ENCODE results near the gene FBXW10B. TPM values are rescaled to one million over a fixed set of nuclear protein-coding genes. Genes with fewer than 3 reads are reported as not detected.
"Not testable (repeated sequence)": the region's sequence is repeated elsewhere in the genome, so short reads cannot be mapped to it uniquely, and the experiment has no call there.

The FBXW10B gene
- total RNA-seq, 1 donor from 2014 or later = 0.44 TPM

- not testable (repeated sequence) for H3K4me3 Mint-ChIP-seq (ENCODE audit: unreplicated experiment); DNase-seq (ENCODE audit: low spot score); H3K9me3 Mint-ChIP-seq (ENCODE audit: unreplicated experiment); H3K36me3 Mint-ChIP-seq (ENCODE audit: low read depth, unreplicated experiment); H3K4me1 Mint-ChIP-seq (ENCODE audit: unreplicated experiment); H3K27ac Mint-ChIP-seq (ENCODE audit: unreplicated experiment); H3K27me3 Mint-ChIP-seq (ENCODE audit: unreplicated experiment)
Observed at GRCh38 chr17:15591986-15592385, 27.5 kb downstream of the FBXW10B start.

DNA sequence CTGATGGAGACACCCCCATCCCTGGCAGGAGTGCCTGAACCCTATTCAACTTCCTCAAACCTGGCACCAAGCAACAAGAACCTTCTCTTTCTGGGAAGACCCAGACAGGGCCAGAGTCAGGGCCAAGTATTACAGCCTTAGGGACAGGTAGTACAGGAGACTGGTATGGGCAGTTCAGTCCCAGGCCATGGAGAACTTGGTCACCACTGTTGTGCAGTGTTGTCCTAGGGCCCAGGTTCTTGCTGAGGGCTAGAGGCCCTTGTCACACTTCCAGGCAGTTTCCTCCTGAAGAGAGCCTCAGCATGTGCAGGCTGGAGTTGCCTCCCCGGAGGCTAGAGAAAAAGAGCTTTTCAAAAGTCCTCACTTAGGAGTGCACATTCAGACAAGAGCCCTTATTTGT, 28.7 kb downstream of the FBXW10B start:
- H3K27ac Mint-ChIP-seq (ENCODE audit: unreplicated experiment); DNase-seq (ENCODE audit: low spot score); H3K9me3 Mint-ChIP-seq (ENCODE audit: unreplicated experiment); H3K4me3 Mint-ChIP-seq (ENCODE audit: unreplicated experiment); H3K36me3 Mint-ChIP-seq (ENCODE audit: low read depth, unreplicated experiment); H3K27me3 Mint-ChIP-seq (ENCODE audit: unreplicated experiment): not testable (repeated sequence)
- peaks cover 17% of the 10 kb centered on the region for H3K4me1 Mint-ChIP-seq (ENCODE audit: unreplicated experiment)

GRCh38 chr17:15589544-15590536, 29.7 kb downstream of the FBXW10B start:
- not testable (repeated sequence) for H3K27me3 Mint-ChIP-seq (ENCODE audit: unreplicated experiment); H3K9me3 Mint-ChIP-seq (ENCODE audit: unreplicated experiment); DNase-seq (ENCODE audit: low spot score); H3K4me3 Mint-ChIP-seq (ENCODE audit: unreplicated experiment); H3K36me3 Mint-ChIP-seq (ENCODE audit: low read depth, unreplicated experiment); H3K27ac Mint-ChIP-seq (ENCODE audit: unreplicated experiment)
- peaks cover 17% of the 10 kb centered on the region for H3K4me1 Mint-ChIP-seq (ENCODE audit: unreplicated experiment)

- H3K27ac Mint-ChIP-seq (ENCODE audit: unreplicated experiment); H3K9me3 Mint-ChIP-seq (ENCODE audit: unreplicated experiment); H3K36me3 Mint-ChIP-seq (ENCODE audit: low read depth, unreplicated experiment); DNase-seq (ENCODE audit: low spot score); H3K27me3 Mint-ChIP-seq (ENCODE audit: unreplicated experiment); H3K4me3 Mint-ChIP-seq (ENCODE audit: unreplicated experiment): not testable (repeated sequence)
- H3K4me1 Mint-ChIP-seq (ENCODE audit: unreplicated experiment) = peaks cover 17% of the 10 kb centered on the region
Observed at GRCh38 chr17:15588017-15588416, 31.5 kb downstream of the FBXW10B start.

GRCh38 chr17:15583313-15583712, 36.2 kb downstream of the FBXW10B start:
- not testable (repeated sequence) for H3K36me3 Mint-ChIP-seq (ENCODE audit: low read depth, unreplicated experiment); H3K9me3 Mint-ChIP-seq (ENCODE audit: unreplicated experiment); H3K4me3 Mint-ChIP-seq (ENCODE audit: unreplicated experiment); H3K27ac Mint-ChIP-seq (ENCODE audit: unreplicated experiment); H3K27me3 Mint-ChIP-seq (ENCODE audit: unreplicated experiment); DNase-seq (ENCODE audit: low spot score)
- H3K4me1 Mint-ChIP-seq (ENCODE audit: unreplicated experiment) = peaks cover 11% of the 10 kb centered on the region

- not testable (repeated sequence) for H3K4me1 Mint-ChIP-seq (ENCODE audit: unreplicated experiment); DNase-seq (ENCODE audit: low spot score); H3K36me3 Mint-ChIP-seq (ENCODE audit: low read depth, unreplicated experiment); H3K27ac Mint-ChIP-seq (ENCODE audit: unreplicated experiment); H3K4me3 Mint-ChIP-seq (ENCODE audit: unreplicated experiment); H3K27me3 Mint-ChIP-seq (ENCODE audit: unreplicated experiment); H3K9me3 Mint-ChIP-seq (ENCODE audit: unreplicated experiment)
Observed at GRCh38 chr17:15581462-15581861, 38.0 kb downstream of the FBXW10B start.

- H3K4me1 Mint-ChIP-seq (ENCODE audit: unreplicated experiment); DNase-seq (ENCODE audit: low spot score); H3K27ac Mint-ChIP-seq (ENCODE audit: unreplicated experiment); H3K9me3 Mint-ChIP-seq (ENCODE audit: unreplicated experiment); H3K36me3 Mint-ChIP-seq (ENCODE audit: low read depth, unreplicated experiment); H3K4me3 Mint-ChIP-seq (ENCODE audit: unreplicated experiment); H3K27me3 Mint-ChIP-seq (ENCODE audit: unreplicated experiment): not testable (repeated sequence)
Observed at GRCh38 chr17:15576848-15577247, 42.7 kb downstream of the FBXW10B start.

- not testable (repeated sequence) for H3K36me3 Mint-ChIP-seq (ENCODE audit: low read depth, unreplicated experiment); DNase-seq (ENCODE audit: low spot score); H3K4me1 Mint-ChIP-seq (ENCODE audit: unreplicated experiment); H3K27ac Mint-ChIP-seq (ENCODE audit: unreplicated experiment); H3K4me3 Mint-ChIP-seq (ENCODE audit: unreplicated experiment); H3K9me3 Mint-ChIP-seq (ENCODE audit: unreplicated experiment); H3K27me3 Mint-ChIP-seq (ENCODE audit: unreplicated experiment)
Observed at GRCh38 chr17:15574660-15575059, 44.8 kb downstream of the FBXW10B start.

DNA sequence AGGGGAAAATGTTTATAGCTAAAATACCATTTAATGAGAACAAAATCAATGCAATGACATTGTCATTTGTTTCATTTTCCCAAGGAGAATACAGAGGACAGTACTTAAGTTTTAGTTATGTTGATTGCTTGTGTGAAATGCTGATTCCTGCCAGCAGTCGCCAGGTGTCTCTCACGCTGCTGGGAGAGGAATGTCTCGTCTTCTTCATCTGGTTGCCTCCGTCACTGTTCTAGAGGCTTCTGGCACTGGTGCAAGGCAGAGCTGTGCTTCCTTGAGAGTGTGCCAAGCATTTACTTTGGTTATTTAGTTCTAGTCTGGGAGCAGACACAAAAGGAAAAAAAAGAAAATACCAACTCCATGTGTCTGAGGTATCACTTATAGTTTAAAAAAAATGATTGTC, 45.6 kb downstream of the FBXW10B start:
- H3K27ac Mint-ChIP-seq (ENCODE audit: unreplicated experiment); H3K36me3 Mint-ChIP-seq (ENCODE audit: low read depth, unreplicated experiment); DNase-seq (ENCODE audit: low spot score); H3K4me1 Mint-ChIP-seq (ENCODE audit: unreplicated experiment); H3K27me3 Mint-ChIP-seq (ENCODE audit: unreplicated experiment); H3K4me3 Mint-ChIP-seq (ENCODE audit: unreplicated experiment); H3K9me3 Mint-ChIP-seq (ENCODE audit: unreplicated experiment): not testable (repeated sequence)

Other genes starting within 250 kb of the FBXW10B start
- 11.7 TPM for gene CDRT4, start 152.1 kb downstream of the FBXW10B start, total RNA-seq (ENCODE audit: unreplicated experiment)
- 23.1 TPM for gene TVP23C, start 56.2 kb downstream of the FBXW10B start, total RNA-seq (ENCODE audit: unreplicated experiment)
- gene TRIM16, start 64.6 kb upstream of the FBXW10B start, total RNA-seq (ENCODE audit: unreplicated experiment) = 25.2 TPM
- gene ZNF286A, start 80.0 kb upstream of the FBXW10B start, total RNA-seq (ENCODE audit: unreplicated experiment) = 82.3 TPM
- gene TBC1D26, start 112.6 kb upstream of the FBXW10B start, total RNA-seq (ENCODE audit: unreplicated experiment) = 2.4 TPM